Measurements from ENCODE around the gene WDR33. TPM values are rescaled to one million over a fixed set of nuclear protein-coding genes. Genes with fewer than 3 reads are reported as not detected.

The WDR33 gene
- total and polyA plus RNA-seq, 10 of the 15 experiments (the other 5 are each of a cell fraction or from before 2014, with no cell fraction given): 29.2 to 73.8 (median 45.6) TPM

DNA sequence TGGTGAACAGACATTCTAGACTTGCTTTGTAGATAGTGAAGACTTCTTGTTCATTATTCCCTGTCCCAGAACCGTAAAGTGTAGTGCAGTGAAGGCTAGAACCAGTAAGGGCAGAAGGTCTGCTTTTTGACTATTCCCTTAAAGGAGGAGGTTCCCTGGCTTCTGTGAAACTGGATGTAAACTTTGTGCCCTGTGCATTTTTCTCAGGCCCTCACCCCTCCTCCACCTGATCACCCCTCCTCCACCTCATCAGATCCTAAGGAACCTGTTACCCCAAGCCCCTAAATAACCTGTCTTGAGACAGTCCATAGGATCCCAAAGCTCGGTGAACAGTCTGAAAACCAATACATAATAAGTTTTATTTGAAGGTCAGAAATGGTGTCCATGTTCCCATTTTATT lies 75.9 kb downstream of the WDR33 start:
- H4K20me1 ChIP-seq (ENCODE audit: control insufficient read depth, insufficient read depth): no peaks in the 10 kb centered on the region
- no peak overlapping the region for H3K9ac ChIP-seq (ENCODE audit: control insufficient read depth, insufficient read depth, low read length)
- H3K79me2 ChIP-seq (ENCODE audit: control insufficient read depth, insufficient read depth, low read length): no peaks in the 10 kb centered on the region
- ChIA-PET CTCF (interaction anchor here (0.9 to 1.7 kb wide), 4 partner anchors 9 to 87 kb away, joined by 4 to 7 read pairs (median 4); no protein-coding TSS in a partner anchor), RAD21 (ENCODE audit: unreplicated experiment) (interaction anchor here (1.0 to 3.9 kb wide), 3 partner anchors 25 to 95 kb away, joined by 3 to 21 read pairs (median 6); partner anchors contain the start of gene SFT2D3), POLR2A (interaction anchor here (1.1 to 1.7 kb wide), 5 partner anchors 31 to 122 kb away, joined by 4 to 8 read pairs (median 4); partner anchors contain the start of gene SFT2D3), SMC1A (ENCODE audit: uncharacterized antibody, unreplicated experiment) (interaction anchor here (0.7 to 2.5 kb wide), 8 partner anchors 11 to 95 kb away, joined by 3 to 15 read pairs (median 5); no protein-coding TSS in a partner anchor)
- in situ Hi-C loops (cut with MboI): no loop called here
- FAIRE-seq: no peak
- no peaks in the 10 kb centered on the region for H3K27me3 ChIP-seq (replicated peaks in 1 of 2; ENCODE audit: control insufficient read depth in 2 of 2, insufficient read depth in 2 of 2, low read length in 1 of 2)
- H3K4me2 ChIP-seq (ENCODE audit: control insufficient read depth, insufficient read depth): no peak overlapping the region
- 100% methylated on average over 2 of the region's 2 CpGs for WGBS (ENCODE audit: insufficient coverage, insufficient replicate concordance, low lambda C conversion rate, missing lambda C conversion rate)
- peaks cover 0 to 3% of the 10 kb centered on the region in 2 experiments; a peak in 2 of 4 replicates for H3K36me3 ChIP-seq (ENCODE audit: control insufficient read depth in 2 of 2, insufficient read depth in 2 of 2, low read length in 1 of 2)
- no TSS peak for BruUV-seq (replicated peaks)
- H3K4me1 ChIP-seq (ENCODE audit: control insufficient read depth, insufficient read depth, low read length): 0 out of 2 replicates have a peak, but pooled peaks cover 3% of the 10 kb centered on the region
- intact Hi-C loops (cut with micrococcal nuclease; ENCODE audit: unreplicated experiment): no loop called here
- no peak overlapping the region for H3K4me3 ChIP-seq
- no peak overlapping the region for H2AFZ ChIP-seq (ENCODE audit: control insufficient read depth, low read depth, low read length)
- no peak for DNase-seq (ENCODE audit: low read depth, low spot score)
- ATAC-seq: peak; percentile 13
- no peaks in the 10 kb centered on the region for H3K9me3 ChIP-seq (replicated peaks; ENCODE audit: control insufficient read depth, insufficient read depth, low read length)
- no peak overlapping the region for H3K27ac ChIP-seq (ENCODE audit: control insufficient read depth, insufficient read depth)
- TF ChIP-seq ZSCAN29 (IDR thresholded peaks at IDR 0.05): no peak
- no peak for TF ChIP-seq NFYB (IDR thresholded peaks at IDR 0.05; ENCODE audit: insufficient read depth, low read depth, low read length)
- no peak for TF ChIP-seq ZBTB4 (CRISPR knock-in tag; IDR thresholded peaks at IDR 0.05)
- no peak for TF ChIP-seq TCF12 (IDR thresholded peaks at IDR 0.05; ENCODE audit: low read depth, low read length)
- TF ChIP-seq ASH2L (IDR thresholded peaks at IDR 0.05; ENCODE audit: borderline replicate concordance, low read depth): no peak
- TF ChIP-seq BCL11A (IDR thresholded peaks at IDR 0.05; ENCODE audit: low read depth, low read length): no peak
- TF ChIP-seq BACH1 (IDR thresholded peaks at IDR 0.05; ENCODE audit: borderline replicate concordance): no peak
- TF ChIP-seq CBX3 (IDR thresholded peaks at IDR 0.05; ENCODE audit: borderline replicate concordance, low read depth): no peak
- TF ChIP-seq, protein P1, sequence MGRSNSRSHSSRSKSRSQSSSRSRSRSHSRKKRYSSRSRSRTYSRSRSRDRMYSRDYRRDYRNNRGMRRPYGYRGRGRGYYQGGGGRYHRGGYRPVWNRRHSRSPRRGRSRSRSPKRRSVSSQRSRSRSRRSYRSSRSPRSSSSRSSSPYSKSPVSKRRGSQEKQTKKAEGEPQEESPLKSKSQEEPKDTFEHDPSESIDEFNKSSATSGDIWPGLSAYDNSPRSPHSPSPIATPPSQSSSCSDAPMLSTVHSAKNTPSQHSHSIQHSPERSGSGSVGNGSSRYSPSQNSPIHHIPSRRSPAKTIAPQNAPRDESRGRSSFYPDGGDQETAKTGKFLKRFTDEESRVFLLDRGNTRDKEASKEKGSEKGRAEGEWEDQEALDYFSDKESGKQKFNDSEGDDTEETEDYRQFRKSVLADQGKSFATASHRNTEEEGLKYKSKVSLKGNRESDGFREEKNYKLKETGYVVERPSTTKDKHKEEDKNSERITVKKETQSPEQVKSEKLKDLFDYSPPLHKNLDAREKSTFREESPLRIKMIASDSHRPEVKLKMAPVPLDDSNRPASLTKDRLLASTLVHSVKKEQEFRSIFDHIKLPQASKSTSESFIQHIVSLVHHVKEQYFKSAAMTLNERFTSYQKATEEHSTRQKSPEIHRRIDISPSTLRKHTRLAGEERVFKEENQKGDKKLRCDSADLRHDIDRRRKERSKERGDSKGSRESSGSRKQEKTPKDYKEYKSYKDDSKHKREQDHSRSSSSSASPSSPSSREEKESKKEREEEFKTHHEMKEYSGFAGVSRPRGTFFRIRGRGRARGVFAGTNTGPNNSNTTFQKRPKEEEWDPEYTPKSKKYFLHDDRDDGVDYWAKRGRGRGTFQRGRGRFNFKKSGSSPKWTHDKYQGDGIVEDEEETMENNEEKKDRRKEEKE (IDR thresholded peaks at IDR 0.05): no peak
- no peak for TF ChIP-seq GABPA (IDR thresholded peaks at IDR 0.05; ENCODE audit: low read depth)
- no peak for TF ChIP-seq SMARCA5 (IDR thresholded peaks at IDR 0.05)
- TF ChIP-seq, protein P2, sequence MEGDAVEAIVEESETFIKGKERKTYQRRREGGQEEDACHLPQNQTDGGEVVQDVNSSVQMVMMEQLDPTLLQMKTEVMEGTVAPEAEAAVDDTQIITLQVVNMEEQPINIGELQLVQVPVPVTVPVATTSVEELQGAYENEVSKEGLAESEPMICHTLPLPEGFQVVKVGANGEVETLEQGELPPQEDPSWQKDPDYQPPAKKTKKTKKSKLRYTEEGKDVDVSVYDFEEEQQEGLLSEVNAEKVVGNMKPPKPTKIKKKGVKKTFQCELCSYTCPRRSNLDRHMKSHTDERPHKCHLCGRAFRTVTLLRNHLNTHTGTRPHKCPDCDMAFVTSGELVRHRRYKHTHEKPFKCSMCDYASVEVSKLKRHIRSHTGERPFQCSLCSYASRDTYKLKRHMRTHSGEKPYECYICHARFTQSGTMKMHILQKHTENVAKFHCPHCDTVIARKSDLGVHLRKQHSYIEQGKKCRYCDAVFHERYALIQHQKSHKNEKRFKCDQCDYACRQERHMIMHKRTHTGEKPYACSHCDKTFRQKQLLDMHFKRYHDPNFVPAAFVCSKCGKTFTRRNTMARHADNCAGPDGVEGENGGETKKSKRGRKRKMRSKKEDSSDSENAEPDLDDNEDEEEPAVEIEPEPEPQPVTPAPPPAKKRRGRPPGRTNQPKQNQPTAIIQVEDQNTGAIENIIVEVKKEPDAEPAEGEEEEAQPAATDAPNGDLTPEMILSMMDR (IDR thresholded peaks at IDR 0.05 in 2 of 3, conservative IDR thresholded peaks at IDR 0.05 in 1 of 3; ENCODE audit: control insufficient read depth in 2 of 3, extremely low read depth in 1 of 3, insufficient read depth in 1 of 3, low read depth in 3 of 3, low read length in 3 of 3): no peak
- TF ChIP-seq KLF5 (IDR thresholded peaks at IDR 0.05; ENCODE audit: partially characterized antibody): no peak
- TF ChIP-seq NFXL1 (IDR thresholded peaks at IDR 0.05; ENCODE audit: borderline replicate concordance): no peak
